ENCODE results near the gene GALK2.
"Not testable (repeated sequence)": the region's sequence is repeated elsewhere in the genome, so short reads cannot be mapped to it uniquely, and the experiment has no call there.

The GALK2 gene

DNA sequence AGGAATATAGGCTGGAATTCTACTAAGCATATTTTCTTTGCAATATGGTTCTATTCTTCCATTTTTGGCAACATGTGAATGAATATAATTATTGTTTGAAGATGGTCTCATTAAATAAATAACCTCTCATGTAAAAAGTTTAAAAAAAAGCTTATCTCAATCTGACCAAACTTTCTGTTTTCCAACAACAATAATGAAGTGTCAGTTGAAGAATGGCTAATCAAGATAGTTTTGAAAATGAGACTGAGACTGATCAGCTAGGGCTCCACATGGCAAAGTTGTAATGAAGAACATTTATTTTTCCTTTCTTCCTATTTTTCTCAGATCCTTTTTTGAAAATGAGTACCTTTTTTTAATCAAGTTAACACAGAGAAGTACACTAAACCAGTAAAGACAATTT, 117.4 kb downstream of the GALK2 start:
- no peak for DNase-seq

DNA sequence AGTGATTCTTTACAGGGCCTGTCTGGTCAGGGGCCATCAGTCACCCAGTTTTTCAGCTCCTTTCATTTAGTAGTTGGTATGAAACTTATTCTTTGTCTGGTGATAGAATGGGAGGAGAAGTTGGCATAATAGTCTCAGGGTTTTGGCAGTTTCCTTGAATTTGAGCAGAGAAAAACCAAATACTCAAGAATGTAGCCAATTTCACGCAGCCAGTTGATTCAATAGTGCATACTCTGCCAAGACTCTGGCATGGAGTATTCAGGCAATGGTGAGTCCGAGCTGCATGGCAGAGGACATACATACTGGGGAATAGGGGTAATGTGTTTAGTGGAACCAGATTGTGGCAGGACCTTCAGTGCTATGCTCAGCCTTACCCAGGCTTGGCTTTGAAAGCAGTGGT, 118.3 kb downstream of the GALK2 start:
- no peak for DNase-seq

DNA sequence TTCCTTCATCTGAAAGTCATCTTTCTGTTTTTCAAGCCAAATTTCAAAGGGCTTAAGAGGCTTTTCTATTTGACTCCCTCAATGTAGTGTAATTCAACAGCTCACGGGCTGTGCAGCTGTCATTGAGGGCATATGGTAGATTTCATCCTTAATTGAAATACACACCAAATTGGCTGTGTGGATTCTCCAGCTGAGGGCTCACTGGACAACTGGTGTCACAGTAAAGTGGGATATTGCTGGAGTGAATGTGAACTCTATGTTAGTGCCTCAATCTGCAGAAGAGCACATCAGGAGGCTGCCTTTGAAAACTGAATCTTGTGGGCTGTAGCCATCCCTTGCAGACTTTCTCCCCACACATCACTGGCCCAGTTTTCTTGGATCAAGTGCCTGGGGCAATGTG, 120.1 kb downstream of the GALK2 start:
- no peak for DNase-seq

DNA sequence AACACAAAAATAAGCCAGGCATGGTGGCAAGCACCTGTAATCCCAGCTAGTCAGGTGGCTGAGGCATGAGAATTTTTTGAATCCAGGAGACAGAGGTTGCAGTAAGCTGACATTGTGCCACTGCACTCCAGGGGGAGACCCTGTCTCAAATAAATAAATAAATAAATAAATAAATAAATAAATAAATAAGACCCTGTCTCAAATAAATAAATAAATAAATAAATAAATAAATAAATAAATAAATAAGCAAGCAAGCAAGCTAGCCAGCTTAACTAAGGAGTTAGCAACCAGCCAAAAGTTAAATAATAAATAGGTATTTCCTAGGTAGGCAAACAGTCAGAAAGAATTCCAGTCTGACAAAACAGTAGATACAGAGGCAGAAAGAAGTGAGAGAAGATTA, 123.9 kb downstream of the GALK2 start:
- DNase-seq, result no peak

DNA sequence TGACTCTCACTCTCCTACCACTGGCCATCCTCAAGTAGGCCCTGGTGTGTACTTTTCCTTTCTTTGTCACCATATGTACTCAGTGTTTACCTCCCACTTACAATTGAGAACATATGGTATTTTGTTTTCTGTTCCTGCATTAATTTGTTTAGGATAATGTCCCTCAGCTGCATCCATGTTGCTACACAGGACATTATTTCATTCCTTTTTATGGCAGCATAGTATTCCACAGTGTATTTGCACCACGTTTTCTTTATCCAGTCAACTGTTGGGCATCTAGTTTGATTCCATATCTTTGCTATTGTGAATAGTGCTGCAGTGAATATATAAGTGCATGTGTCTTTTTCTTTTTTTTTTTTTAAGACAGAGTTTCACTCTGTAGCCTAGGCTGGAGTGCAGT, 126.2 kb downstream of the GALK2 start:
- no peak for DNase-seq

DNA sequence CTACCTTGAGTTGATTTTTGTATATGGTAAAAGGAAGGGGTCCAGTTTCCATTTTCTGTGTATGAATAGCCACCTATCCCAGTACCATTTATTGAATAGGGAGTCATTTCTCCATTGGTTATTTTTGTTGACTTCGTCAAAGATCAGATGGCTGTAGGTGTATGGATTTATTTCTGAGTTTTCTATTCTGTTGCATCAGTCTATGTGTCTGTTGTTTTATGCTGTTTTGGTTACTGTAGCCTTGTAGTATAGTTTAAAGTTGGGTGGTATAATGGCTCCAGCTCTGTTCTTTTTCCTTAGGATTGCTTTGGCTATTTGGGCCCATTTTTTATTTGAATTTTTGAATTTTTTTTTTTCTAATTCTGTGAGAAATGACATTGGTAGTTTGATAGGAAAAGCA, 127.5 kb downstream of the GALK2 start:
- DNase-seq, result no peak

DNA sequence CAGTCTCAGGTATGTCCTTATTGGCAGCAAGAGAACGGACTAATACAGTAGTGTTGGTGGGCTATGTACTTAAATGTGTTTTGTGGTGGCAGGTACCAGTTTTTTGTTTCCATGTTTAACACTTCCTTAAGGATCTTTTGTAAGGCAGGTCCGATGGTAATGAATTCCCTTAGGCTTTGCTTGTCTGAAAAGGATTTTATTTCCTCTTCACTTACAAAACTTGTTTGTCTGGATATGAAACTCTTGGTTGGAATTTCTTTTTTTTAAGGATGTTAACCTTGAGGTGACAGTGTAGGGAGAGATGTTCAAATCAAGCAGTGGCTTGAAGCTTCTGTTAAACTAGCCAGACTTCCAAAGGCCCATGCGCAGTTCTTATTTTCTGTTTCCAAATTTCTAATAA, 130.8 kb downstream of the GALK2 start:
- no peak for DNase-seq

DNA sequence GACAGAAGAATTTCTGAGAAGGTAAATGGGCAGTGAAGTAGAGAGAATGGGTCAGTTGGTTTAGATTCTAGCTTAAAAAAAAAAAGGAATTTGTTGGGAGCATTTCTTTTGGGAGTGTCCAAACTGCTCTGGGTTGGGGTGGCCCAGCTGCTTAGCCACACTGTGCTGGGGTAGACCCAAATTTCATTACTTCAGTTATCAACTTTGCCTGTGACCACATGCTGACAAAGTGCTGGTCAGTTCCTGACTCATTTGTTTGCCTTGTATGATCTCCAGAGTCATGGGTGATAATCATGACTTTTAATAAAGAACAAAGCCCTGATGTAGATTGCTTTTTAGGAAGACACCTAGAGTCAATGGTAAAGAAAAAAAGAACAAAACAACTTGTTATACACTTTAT, 131.5 kb downstream of the GALK2 start:
- DNase-seq, result no peak

DNA sequence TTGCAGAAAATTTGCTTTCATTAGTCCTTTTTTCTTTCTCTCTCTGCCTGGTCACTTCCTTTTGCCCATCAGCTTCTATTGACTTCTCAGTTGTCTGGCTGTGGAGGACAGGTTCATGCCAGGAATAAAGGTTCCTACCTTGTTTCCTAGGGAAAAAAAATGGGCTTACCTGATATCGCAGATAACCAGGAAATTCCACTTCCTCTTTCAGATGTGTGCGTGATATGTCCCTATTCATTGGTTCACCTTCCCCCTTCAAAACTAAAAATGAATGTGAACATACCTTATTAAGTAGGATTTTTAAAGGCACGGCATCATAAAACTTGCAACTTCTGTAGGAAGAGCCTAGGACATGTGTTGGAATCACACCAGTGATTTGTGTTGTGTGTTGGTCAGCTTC, 133.0 kb downstream of the GALK2 start:
- no peak for DNase-seq

DNA sequence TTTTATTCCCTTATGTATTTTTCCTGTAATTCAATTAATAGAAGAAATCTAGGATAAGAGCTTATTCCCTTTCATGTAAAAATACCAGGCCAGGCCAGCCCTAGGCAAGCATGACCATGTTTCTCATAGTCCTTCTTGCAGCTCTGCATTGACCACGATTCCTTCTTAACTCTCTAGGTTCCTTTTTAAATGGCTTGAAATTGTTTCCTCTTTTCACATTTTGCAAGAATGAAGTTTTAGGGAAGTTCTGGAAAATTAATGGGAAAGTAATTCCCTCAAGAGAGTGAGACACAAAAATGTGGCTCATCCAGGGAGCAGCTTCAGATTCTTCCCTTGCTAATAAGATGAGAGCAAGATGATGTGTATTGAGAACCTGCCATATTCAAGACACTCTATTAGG, 136.5 kb downstream of the GALK2 start:
- no peak for DNase-seq

DNA sequence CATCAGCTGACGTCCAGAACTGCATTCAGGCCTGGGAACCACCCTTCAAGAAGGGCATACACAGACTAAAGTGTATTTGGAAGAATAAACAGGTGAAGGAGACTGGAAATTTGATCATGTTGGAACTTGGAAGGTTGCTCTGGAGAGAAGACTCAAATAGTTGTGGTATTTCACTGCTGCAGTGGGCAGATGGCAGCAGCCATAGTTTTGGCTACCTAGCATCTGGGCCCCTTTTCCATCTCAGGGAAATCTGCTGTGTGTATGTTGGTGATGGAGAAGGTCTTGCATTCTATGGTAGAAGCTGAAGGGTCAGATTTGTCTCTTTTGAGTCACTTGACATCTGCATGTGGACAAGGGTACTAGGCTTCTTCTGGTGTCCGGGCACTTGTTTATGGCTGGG, 138.6 kb downstream of the GALK2 start:
- DNase-seq, result no peak

DNA sequence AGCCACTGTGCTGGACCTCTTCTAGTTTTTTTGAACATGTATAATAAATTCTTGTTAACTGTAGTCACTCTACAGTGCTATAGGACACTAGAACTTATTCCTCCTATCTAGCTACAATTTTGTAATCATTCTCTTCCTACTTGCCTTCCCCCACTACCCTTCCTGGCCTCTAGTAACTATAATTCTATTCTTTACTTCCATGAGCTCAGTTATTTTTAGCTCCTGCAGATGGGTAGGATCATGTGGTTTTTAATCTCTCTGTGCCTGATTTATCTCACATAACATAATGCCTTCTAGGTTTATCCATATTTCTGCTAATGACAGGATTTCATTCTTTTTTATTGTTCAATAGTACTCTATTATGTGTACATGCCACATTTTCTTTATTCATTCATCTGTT, 139.8 kb downstream of the GALK2 start:
- DNase-seq, result no peak

DNA sequence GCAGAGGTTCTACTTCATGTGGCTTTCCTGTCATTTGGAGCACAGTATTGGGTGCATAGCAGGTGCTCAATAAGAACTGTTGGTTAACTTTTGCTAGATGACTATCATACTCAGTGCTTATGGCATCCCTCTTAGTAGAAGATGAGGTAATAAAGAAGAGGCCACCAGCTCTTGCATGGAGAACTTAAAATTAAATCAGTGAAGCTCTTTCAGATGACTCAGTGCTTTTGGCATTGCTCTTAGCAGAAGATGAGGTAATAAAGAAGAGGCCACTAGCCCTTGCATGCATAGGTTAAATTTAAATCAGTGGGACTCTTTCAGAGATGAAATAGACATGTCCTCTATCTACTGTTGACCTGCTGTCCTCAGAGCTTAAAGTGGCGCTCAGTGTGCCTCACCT, 143.6 kb downstream of the GALK2 start:
- DNase-seq, result no peak

DNA sequence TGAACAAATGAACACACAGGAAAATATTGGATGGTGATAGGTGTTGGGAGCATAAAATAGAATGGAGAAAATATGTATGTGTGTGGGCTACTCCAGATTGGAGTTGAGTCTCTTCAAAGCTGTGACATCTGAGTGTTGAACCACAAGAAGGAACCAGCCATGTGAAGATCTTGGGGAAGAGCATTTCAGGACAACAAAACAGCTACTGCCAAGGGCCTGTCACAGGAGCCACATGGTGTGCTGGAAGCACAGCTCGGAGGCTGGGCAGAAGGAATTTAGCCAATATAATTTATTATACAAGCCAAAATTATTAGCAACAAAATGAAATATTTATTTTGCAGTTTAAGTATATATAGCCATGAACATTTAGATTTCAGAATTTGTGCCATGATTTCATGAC, 144.7 kb downstream of the GALK2 start:
- DNase-seq, result no peak

DNA sequence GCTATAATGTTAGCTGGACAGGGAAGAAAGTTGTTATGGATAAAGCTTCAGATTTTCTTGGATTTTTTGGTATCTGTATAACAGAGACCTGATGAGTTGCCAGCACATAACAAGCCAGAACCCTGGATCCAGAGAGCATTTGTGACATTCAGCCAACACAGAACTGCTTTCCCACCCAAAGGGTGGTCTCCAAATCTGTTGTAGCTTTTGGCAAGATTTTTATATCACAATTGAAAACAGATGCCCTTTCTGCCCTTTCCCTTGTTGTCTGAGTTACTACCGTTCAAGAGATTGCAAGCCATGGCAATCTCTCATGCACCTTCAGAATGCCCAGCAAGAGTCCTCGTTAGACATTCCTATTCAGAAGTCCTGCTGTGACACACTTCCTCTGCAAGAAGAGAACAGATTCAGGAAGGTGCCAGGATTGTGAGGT, 145.4 kb downstream of the GALK2 start:
- no peak for DNase-seq

DNA sequence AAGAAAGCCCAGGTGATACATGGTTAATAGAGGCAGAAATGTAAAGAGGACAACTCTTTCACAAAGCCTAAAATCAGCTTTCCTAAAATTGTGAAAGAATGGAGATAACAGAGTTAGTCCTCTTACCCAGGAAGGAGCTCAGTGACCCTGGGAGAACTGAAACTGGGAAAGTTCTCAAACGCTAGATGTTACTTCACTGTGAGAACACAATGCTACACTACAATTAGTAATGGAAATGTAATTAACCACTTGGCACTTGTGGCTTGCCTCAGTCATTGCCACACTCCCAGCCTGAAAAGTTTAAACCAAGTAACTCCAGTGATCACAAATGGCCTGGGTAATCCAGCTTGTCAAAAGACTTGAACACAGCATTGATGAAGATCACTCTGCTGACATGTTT, 150.3 kb downstream of the GALK2 start:
- DNase-seq, result no peak

DNA sequence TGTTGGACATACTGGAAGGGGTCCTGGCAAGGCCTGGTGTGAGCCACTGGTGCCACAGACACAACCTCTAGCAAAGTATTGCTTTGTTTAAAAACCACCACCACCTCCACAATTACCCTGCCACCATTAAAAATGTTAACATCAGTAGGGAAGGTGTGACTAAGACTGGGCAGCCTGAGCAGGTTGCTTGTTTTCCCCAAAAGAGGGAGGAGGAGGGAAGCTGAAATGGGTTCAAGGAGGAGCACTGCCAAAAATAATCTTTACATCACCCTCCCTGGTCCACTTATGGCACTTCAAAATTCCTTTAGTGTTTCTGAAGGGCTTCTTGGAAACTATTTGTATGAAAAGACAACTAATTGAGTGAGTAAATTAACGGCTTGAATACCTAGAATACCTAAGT, 153.2 kb downstream of the GALK2 start:
- no peak for DNase-seq

DNA sequence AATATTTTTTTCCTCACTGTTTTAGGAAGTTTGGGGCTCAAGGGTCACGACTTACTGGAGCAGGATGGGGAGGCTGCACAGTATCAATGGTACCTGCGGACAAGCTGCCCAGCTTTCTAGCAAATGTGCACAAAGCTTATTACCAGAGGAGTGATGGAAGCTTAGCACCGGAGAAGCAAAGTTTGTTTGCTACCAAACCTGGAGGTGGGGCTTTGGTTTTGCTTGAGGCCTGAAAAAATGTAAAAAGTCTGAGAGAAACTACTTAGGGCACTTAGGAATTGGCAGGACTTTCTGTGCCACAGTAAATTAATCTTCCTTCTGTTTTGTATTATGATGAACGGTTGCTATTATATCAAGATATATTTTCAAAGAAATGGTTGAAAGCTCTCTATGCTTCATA, 157.9 kb downstream of the GALK2 start:
- DNase-seq, result no peak

DNA sequence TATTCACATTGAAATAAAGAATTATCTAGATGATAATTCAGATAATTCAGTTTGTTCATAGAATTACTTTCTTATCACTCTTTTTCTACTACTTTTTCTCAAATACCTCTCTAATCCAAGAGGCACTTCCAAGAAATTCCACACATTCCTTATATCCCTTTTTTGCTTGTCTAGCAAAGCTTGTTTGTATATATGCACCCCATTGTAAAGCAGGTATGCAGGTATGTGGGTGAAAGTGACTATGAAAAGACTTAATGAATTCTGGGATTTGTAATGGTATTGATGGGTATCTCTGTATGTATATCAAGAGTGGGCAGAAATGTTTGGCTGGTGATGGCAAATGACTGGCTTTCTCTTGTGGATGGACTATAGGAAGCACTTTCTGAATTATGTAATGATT, 158.9 kb downstream of the GALK2 start:
- DNase-seq, result no peak

DNA sequence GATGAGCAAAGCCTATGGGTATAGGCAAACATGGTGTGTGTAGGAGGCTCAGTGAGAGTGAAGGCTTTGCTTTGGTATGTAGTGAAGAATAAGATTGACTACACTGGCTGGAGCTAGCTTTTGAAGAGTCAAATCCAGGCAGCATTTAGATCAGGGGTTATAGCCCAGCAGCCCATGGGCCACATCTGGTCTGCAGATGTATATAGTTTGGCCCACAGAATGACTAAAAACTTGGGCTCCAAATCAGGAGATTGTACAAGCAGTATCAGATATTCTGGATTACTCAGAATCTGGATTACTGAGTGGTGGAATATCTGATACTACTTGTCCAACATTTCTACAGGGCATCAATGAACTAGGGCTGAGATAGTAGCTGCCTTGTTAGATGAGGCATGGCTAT, 160.1 kb downstream of the GALK2 start:
- no peak for DNase-seq

DNA sequence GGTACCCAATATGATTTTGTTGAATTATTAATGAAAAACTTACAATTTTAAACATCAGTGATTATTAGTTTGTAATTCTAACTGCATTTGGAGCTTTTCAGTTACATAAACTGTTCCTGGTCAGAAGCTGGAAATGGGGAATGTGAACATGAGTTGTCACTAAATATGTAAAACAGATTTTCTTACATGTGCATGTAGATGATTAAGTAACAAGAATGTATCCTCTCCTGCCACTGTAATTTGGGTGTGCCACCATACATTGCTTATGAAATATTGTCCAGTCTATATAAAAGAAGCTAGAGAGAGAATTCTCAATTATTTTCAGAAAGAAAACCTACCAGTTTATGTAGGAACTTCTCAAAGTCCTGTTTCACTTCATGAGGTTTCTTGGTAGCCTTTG, 161.4 kb downstream of the GALK2 start:
- no peak for DNase-seq

DNA sequence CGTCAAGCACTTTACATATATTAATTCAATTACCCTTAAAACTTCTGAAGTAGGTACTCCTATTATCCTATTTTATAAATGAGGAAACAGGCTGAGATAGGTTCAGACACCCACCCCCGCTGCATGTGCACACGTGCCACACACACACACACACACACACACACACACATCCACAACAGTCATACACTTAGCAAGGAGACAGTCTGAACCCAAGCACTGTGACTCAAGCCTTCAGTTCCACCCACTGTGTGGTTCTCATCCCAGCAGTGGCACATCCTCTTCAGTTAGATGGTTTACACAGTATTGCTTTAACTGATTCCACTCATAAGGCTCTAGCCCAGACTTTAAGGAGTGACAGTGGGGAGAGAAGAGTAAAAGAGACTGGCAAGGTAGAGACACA, 161.9 kb downstream of the GALK2 start:
- no peak for DNase-seq

DNA sequence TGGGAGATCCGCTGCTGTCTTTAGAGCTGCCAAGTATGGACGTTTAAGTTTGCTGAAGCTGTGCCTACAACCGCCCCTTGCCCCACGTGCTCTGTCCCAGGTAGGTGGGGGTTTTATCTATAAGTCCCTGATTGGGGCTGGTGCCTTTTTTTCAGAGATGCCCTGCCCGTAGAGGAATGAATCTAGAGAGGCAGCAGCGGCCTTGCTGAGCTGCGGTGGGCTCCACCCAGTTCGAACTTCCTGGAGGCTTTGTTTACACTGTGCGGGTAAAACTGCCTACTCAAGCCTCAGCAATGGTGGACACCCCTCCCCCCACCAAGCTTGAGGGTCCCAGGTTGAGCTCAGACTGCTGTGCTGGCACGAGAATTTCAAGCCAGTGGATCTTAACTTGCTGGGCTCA, 169.6 kb downstream of the GALK2 start:
- DNase-seq, result no peak

DNA sequence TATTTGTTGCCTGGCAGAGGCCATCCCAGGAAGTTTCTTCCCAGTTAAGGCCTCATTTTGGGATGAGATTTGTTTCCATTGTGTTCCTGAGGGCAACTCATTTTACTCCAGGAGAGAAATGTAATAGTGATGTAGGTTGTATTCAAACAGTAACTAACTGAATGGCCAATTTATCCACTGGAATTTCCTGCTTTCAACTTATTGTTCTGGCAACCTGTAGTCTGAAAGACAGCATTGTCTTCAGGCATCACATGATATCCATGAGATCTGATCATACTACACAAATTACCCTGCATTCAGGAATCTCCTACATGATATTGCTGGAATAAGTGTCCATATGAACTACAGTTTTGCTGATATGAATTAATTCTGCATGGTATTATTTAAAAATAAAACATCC, 173.5 kb downstream of the GALK2 start:
- DNase-seq, result no peak

DNA sequence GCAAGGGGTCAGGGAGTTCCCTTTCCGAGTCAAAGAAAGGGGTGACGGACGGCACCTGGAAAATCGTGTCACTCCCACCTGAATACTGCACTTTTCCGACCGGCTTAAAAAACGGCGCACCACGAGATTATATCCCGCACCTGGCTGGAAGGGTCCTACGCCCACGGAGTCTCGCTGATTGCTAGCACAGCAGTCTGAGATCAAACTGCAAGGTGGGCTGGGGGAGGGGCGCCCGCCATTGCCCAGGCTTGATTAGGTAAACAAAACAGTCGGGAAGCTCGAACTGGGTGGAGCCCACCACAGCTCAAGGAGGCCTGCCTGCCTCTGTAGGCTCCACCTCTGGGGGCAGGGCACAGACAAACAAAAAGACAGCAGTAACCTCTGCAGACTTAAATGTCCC, 184.4 kb downstream of the GALK2 start:
- not testable (repeated sequence) for DNase-seq

DNA sequence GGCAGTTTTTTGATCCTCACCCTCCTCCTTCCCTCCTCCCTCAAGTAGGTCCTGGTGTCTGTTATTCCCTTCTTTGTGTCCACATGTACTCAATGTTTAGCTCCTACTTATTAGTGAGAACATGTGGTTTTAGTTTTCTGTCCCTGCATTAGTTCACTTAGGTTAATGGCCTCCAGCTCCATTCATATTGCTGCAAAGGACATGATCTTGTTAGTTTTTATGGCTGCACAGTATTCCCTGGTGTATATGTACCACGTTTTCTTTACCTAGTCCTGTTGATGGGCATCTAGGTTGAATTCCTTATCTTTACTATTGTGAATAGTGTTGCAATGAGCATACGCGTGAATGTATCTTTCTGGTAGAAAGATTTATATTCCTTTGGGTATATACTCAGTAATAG, 191.3 kb downstream of the GALK2 start:
- no peak for DNase-seq

Data from DMS79 (cell line).